Gastrocnemius medialis (tissue), 4 donors: Measurements from ENCODE around the gene MAP3K5.

Source experiments
- CTCF ChIP-seq, 5 experiments: fragments of 450-650 bp in 3 of 5; fragments of 200-600 bp in 2 of 5; sonication (generic) in 2 of 5; IDR thresholded peaks in 4 of 5; conservative IDR thresholded peaks in 1 of 5; 1 replicate in 4 of 5; 2 replicates in 1 of 5; pipeline ENCODE4 v1.5.1; 2016 to 2019; ENCODE audit warnings: antibody characterized with exemption in 5 of 5, mild to moderate bottlenecking in 3 of 5, moderate library complexity in 3 of 5
- POLR2A ChIP-seq, 2 donors: fragments of 450-650 bp; IDR thresholded peaks; one replicate each; pipeline ENCODE4 v1.6.1; 2017; ENCODE audit warnings: antibody characterized with exemption in 2 of 2, mild to moderate bottlenecking in 2 of 2, moderate library complexity in 2 of 2

GRCh38 chr6:136544326-136544725 is 248.0 kb downstream of the MAP3K5 start:
- no peak for TF ChIP-seq CTCF (IDR thresholded peaks at IDR 0.05 in 4 of 5, conservative IDR thresholded peaks at IDR 0.05 in 1 of 5)
- no peak for TF ChIP-seq POLR2A (IDR thresholded peaks at IDR 0.05)
